Measurements from ENCODE around the gene AIP.

AIP gene

DNA sequence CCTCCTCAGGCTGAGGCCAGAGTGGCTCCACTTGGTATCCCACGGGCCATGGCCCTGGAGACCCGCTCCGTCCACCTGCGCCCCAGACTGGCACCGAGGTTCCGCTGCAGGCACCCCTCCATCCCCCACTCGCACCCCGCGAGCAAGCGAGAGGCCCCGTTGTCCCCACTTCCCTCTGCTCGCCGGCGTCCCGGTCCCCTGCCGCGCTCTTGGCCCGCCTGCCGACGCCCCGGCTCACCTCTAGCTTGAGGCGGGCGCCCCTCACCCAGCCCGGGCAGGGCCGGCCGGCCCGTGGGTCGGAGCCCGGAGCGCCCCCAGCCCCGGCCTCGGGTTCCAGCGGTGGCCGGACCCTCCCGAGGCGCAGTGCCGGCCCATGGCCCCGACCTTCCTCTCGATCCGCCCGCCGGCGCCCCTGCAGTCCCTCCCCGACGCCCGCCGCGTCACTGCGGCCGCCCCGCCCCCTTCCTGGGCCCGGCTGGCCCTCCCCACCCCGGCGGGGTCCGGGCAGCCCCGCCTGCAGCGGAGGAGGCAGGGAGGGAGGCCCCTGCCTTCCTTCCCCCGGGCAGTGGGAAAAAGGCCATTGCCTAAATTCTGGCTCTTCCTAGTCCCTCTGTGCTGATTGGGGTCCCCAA, 22.2 kb downstream of the AIP start, which contains the start of gene PITPNM1 (continued):
- TF ChIP-seq, protein P1, sequence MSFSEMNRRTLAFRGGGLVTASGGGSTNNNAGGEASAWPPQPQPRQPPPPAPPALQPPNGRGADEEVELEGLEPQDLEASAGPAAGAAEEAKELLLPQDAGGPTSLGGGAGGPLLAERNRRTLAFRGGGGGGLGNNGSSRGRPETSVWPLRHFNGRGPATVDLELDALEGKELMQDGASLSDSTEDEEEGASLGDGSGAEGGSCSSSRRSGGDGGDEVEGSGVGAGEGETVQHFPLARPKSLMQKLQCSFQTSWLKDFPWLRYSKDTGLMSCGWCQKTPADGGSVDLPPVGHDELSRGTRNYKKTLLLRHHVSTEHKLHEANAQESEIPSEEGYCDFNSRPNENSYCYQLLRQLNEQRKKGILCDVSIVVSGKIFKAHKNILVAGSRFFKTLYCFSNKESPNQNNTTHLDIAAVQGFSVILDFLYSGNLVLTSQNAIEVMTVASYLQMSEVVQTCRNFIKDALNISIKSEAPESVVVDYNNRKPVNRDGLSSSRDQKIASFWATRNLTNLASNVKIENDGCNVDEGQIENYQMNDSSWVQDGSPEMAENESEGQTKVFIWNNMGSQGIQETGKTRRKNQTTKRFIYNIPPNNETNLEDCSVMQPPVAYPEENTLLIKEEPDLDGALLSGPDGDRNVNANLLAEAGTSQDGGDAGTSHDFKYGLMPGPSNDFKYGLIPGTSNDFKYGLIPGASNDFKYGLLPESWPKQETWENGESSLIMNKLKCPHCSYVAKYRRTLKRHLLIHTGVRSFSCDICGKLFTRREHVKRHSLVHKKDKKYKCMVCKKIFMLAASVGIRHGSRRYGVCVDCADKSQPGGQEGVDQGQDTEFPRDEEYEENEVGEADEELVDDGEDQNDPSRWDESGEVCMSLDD (tag by site-specific recombination; IDR thresholded peaks at IDR 0.05) = peak; percentile 82; the same call in 1 of the 2 replicates
- TF ChIP-seq ZNF324 (tag by site-specific recombination; IDR thresholded peaks at IDR 0.05) (0 out of 2 replicates have a peak, but pooled peaks have one; percentile 31), FEZF1 (tag by site-specific recombination; IDR thresholded peaks at IDR 0.05) (no peak), ZNF600 (tag by site-specific recombination; IDR thresholded peaks at IDR 0.05) (0 out of 2 replicates have a peak, but pooled peaks have one; percentile 16), BCL11A (tag by site-specific recombination; IDR thresholded peaks at IDR 0.05; ENCODE audit: low read depth) (0 out of 2 replicates have a peak, but pooled peaks have one; percentile 34), SCRT2 (tag by site-specific recombination; IDR thresholded peaks at IDR 0.05) (no peak), ZXDB (tag by site-specific recombination; IDR thresholded peaks at IDR 0.05) (0 out of 2 replicates have a peak, but pooled peaks have one; percentile 14), SP7 (tag by site-specific recombination; IDR thresholded peaks at IDR 0.05) (0 out of 2 replicates have a peak, but pooled peaks have one; percentile 4), ZNF174 (tag by site-specific recombination; IDR thresholded peaks at IDR 0.05) (no peak), ZNF138 (tag by site-specific recombination; IDR thresholded peaks at IDR 0.05; ENCODE audit: borderline replicate concordance) (no peak), ZFP69B (tag by site-specific recombination; IDR thresholded peaks at IDR 0.05) (no peak), ZIC2 (tag by site-specific recombination; IDR thresholded peaks at IDR 0.05) (peak; percentile 57; the same call in 1 of the 2 replicates), ZNF549 (tag by site-specific recombination; IDR thresholded peaks at IDR 0.05) (no peak), ZNF335 (tag by site-specific recombination; conservative IDR thresholded peaks at IDR 0.05) (peak; percentile 89), GLIS2 (tag by site-specific recombination; IDR thresholded peaks at IDR 0.05) (peak; percentile 11; the same call in 1 of the 2 replicates), ZNF707 (tag by site-specific recombination; IDR thresholded peaks at IDR 0.05) (no peak), ZNF423 (tag by site-specific recombination; IDR thresholded peaks at IDR 0.05) (0 out of 2 replicates have a peak, but pooled peaks have one; percentile 32)
- TF ChIP-seq, protein P2, sequence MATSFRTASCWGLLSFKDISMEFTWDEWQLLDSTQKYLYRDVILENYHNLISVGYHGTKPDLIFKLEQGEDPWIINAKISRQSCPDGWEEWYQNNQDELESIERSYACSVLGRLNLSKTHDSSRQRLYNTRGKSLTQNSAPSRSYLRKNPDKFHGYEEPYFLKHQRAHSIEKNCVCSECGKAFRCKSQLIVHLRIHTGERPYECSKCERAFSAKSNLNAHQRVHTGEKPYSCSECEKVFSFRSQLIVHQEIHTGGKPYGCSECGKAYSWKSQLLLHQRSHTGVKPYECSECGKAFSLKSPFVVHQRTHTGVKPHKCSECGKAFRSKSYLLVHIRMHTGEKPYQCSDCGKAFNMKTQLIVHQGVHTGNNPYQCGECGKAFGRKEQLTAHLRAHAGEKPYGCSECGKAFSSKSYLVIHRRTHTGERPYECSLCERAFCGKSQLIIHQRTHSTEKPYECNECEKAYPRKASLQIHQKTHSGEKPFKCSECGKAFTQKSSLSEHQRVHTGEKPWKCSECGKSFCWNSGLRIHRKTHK (tag by site-specific recombination; IDR thresholded peaks at IDR 0.05) = no peak
- TF ChIP-seq, protein P3, sequence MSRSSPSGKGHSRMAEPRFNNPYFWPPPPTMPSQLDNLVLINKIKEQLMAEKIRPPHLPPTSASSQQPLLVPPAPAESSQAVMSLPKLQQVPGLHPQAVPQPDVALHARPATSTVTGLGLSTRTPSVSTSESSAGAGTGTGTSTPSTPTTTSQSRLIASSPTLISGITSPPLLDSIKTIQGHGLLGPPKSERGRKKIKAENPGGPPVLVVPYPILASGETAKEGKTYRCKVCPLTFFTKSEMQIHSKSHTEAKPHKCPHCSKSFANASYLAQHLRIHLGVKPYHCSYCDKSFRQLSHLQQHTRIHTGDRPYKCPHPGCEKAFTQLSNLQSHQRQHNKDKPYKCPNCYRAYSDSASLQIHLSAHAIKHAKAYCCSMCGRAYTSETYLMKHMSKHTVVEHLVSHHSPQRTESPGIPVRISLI (tag by site-specific recombination; IDR thresholded peaks at IDR 0.05) = no peak

DNA sequence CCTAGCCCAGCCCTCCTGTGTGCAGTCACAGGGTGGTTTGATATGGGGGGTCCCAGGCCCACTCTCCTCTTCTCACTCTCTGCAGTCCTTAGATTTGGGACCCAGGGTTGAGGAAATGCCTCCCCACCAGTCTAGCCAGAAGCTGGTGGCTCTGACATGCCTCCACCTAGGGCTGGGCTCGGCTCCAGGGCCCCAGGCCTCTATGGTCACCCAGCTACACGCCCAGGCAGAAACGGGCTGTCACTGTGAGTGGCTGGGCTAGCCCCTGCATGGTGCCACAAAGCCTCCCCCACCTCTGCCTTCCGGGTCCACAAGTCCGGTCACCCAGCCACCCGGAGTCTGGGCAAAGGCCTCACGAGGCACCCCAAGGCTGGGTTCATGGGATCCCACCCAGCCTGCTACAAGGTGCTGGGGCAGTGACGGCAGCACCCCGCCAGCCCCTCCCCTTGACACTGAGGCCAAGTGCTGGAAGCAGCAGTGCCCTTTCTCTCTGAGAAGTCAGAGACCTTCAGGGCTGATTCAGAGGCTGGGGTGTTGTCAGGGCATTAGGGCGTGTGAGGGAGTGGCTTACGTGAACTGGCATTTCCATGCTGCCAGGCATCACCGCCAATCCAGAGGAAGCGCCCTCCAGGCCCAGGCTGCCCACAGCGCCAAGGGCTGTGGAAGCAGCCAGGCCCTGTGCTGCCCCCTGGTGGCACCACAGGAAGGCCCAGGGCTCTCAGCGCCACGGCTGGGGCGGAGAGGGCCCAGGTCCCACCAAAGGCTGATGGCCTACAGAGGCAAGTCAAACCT, 23.0 kb downstream of the AIP start:
- no peaks in the 10 kb centered on the region for H3K4me1 ChIP-seq (ENCODE audit: control insufficient read depth, insufficient read depth, low read length)
- H3K4me3 ChIP-seq (ENCODE audit: low read depth, low read length) = no peak overlapping the region
- H3K27ac ChIP-seq (ENCODE audit: extremely low read depth, low read depth, low read length) = peak overlapping the region; percentile 20
- POLR2A ChIA-PET = interaction anchor here (0.6 to 2.2 kb wide), 3 partner anchors 37 to 301 kb away, joined by 4 to 12 read pairs (median 5); partner anchors contain the start of genes PPP1CA and TMEM134
- no peaks in the 10 kb centered on the region for H3K9me3 ChIP-seq (ENCODE audit: control insufficient read depth, insufficient read depth, low read depth, low read length)
- H3K36me3 ChIP-seq (ENCODE audit: control insufficient read depth in 2 of 2, insufficient read depth in 1 of 2, low read length in 2 of 2) = peaks cover 0 to 29% of the 10 kb centered on the region in 2 experiments; a peak in 1 of 3 replicates
- CTCF ChIA-PET = interaction anchor here (0.6 to 1.7 kb wide), 9 partner anchors 13 to 259 kb away, joined by 3 to 7 read pairs (median 4); partner anchors contain the start of genes GSTP1, PPP1CA and RAD9A
- TF ChIP-seq ZXDB (tag by site-specific recombination; IDR thresholded peaks at IDR 0.05) (no peak), ZNF335 (tag by site-specific recombination; conservative IDR thresholded peaks at IDR 0.05) (peak; percentile 64), HOXA7 (CRISPR knock-in tag; IDR thresholded peaks at IDR 0.05; ENCODE audit: borderline replicate concordance) (no peak), BCL11A (tag by site-specific recombination; IDR thresholded peaks at IDR 0.05; ENCODE audit: low read depth) (no peak), ZNF140 (tag by site-specific recombination; IDR thresholded peaks at IDR 0.05) (no peak), ZNF433 (tag by site-specific recombination; IDR thresholded peaks at IDR 0.05; ENCODE audit: low read depth) (no peak), ZBTB21 (tag by site-specific recombination; IDR thresholded peaks at IDR 0.05) (no peak), ZBTB20 (tag by site-specific recombination; IDR thresholded peaks at IDR 0.05) (peak; percentile 83), OSR2 (tag by site-specific recombination; IDR thresholded peaks at IDR 0.05) (no peak), ZSCAN30 (tag by site-specific recombination; IDR thresholded peaks at IDR 0.05) (peak; percentile 62; the same call in 1 of the 2 replicates)
- TF ChIP-seq, protein P4, sequence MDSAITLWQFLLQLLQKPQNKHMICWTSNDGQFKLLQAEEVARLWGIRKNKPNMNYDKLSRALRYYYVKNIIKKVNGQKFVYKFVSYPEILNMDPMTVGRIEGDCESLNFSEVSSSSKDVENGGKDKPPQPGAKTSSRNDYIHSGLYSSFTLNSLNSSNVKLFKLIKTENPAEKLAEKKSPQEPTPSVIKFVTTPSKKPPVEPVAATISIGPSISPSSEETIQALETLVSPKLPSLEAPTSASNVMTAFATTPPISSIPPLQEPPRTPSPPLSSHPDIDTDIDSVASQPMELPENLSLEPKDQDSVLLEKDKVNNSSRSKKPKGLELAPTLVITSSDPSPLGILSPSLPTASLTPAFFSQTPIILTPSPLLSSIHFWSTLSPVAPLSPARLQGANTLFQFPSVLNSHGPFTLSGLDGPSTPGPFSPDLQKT (IDR thresholded peaks at IDR 0.05; ENCODE audit: borderline replicate concordance, low read depth, low read length) = no peak

All from HEK293 (cell line).